Liver (tissue), 2 donors: ENCODE data around the gene PAX8.

Experiments used
- CTCF ChIP-seq: fragments of 150-350 bp; IDR thresholded peaks from 2 replicates; pipeline ENCODE4 v1.5.1; 2017; ENCODE audit warnings: improper control_type of control experiment, low read depth, low read length; ENCODE audit not compliant: missing input control
- MAX ChIP-seq: IDR thresholded peaks from 2 replicates; pipeline ENCODE4 v1.6.1; 2016; ENCODE audit warnings: antibody characterized with exemption
- TF ChIP-seq, protein P1 (sequence below): IDR thresholded peaks from 2 replicates; pipeline ENCODE4 v1.6.1; 2016; ENCODE audit warnings: antibody characterized with exemption
- donor health status: healthy.

GRCh38 chr2:113197347-113198047 is 81.2 kb downstream of the PAX8 start:
- TF ChIP-seq, protein P1, sequence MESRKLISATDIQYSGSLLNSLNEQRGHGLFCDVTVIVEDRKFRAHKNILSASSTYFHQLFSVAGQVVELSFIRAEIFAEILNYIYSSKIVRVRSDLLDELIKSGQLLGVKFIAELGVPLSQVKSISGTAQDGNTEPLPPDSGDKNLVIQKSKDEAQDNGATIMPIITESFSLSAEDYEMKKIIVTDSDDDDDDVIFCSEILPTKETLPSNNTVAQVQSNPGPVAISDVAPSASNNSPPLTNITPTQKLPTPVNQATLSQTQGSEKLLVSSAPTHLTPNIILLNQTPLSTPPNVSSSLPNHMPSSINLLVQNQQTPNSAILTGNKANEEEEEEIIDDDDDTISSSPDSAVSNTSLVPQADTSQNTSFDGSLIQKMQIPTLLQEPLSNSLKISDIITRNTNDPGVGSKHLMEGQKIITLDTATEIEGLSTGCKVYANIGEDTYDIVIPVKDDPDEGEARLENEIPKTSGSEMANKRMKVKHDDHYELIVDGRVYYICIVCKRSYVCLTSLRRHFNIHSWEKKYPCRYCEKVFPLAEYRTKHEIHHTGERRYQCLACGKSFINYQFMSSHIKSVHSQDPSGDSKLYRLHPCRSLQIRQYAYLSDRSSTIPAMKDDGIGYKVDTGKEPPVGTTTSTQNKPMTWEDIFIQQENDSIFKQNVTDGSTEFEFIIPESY = no peak
- TF ChIP-seq CTCF (no peak), MAX (no peak)
